KOPT-K1 (cell line): ENCODE data around the gene TRHDE.

Experiments used
- H3K27ac ChIP-seq: fragments of 200-600 bp; sonication (generic); 2 replicates; pipeline ENCODE4 v1.5.1; 2016; ENCODE audit warnings: antibody characterized with exemption, mild to moderate bottlenecking, low read depth, low read length; ENCODE audit not compliant: poor library complexity, severe bottlenecking
- H3K36me3 ChIP-seq: fragments of 200-600 bp; sonication (generic); 2 replicates; pipeline ENCODE4 v1.5.1; 2017; ENCODE audit warnings: antibody characterized with exemption, mild to moderate bottlenecking, low read length, moderate library complexity; ENCODE audit not compliant: insufficient read depth
- H3K9me3 ChIP-seq: fragments of 200-600 bp; sonication (generic); 2 replicates; pipeline ENCODE4 v1.5.1; 2017; ENCODE audit warnings: antibody characterized with exemption, low read length, mild to moderate bottlenecking; ENCODE audit not compliant: insufficient read depth, poor library complexity, severe bottlenecking

TRHDE gene

GRCh38 chr12:72270246-72270645 is 1.9 kb upstream of the TRHDE start:
- Histone ChIP-seq H3K27ac (no peak overlapping the region), H3K9me3 (no peaks in the 10 kb centered on the region), H3K36me3 (no peaks in the 10 kb centered on the region)

DNA sequence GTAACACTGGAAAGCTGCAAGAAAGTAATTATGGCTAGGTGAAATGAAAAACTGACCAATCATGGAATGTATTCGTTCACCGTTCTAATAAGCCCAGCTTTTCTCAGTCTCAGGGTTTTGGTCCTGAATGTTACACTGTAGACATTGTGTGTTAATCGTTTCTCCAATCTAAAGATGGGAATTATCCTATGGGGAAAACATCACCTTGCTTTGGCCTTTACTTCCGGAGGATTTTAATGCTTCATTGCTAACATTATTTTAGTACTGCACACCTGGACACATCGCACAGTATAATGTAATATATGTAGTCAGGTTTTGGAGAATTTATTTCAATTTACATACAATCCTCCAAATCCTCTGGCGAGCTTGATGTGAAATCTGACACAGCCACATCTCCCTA is 1.2 kb upstream of the TRHDE start:
- Histone ChIP-seq H3K27ac (no peak overlapping the region), H3K9me3 (no peaks in the 10 kb centered on the region), H3K36me3 (no peaks in the 10 kb centered on the region)

- H3K9me3 ChIP-seq = no peaks in the 10 kb centered on the region
- H3K27ac ChIP-seq = no peak overlapping the region
- H3K36me3 ChIP-seq = no peaks in the 10 kb centered on the region
Measured at GRCh38 chr12:72271451-72272090, 599 bp upstream of the TRHDE start.

DNA sequence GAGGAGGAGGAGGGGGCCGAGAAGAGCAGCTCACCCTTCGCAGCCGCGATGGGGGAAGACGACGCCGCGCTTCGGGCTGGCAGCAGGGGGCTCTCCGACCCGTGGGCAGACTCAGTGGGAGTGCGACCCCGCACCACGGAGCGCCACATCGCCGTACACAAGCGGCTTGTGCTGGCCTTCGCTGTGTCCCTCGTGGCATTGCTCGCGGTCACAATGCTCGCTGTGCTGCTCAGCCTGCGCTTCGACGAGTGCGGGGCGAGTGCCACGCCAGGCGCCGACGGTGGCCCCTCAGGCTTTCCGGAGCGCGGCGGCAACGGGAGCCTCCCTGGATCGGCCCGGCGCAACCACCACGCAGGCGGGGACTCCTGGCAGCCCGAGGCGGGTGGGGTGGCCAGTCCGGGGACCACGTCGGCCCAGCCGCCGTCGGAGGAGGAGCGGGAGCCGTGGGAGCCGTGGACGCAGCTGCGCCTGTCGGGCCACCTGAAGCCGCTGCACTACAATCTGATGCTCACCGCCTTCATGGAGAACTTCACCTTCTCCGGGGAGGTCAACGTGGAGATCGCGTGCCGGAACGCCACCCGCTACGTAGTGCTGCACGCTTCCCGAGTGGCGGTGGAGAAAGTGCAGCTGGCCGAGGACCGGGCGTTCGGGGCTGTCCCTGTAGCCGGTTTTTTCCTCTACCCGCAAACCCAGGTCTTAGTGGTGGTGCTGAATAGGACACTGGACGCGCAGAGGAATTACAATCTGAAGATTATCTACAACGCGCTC is 745 bp downstream of the TRHDE start:
- no peak overlapping the region for H3K27ac ChIP-seq
- no peaks in the 10 kb centered on the region for H3K9me3 ChIP-seq
- H3K36me3 ChIP-seq = no peaks in the 10 kb centered on the region

GRCh38 chr12:72273499-72273837 is 1.3 kb downstream of the TRHDE start:
- Histone ChIP-seq H3K9me3 (no peaks in the 10 kb centered on the region), H3K27ac (no peak overlapping the region), H3K36me3 (no peaks in the 10 kb centered on the region)

- Histone ChIP-seq H3K9me3 (no peaks in the 10 kb centered on the region), H3K27ac (no peak overlapping the region), H3K36me3 (no peaks in the 10 kb centered on the region)
Measured at GRCh38 chr12:72273851-72274351, 1.7 kb downstream of the TRHDE start.

GRCh38 chr12:72274931-72275330 is 2.8 kb downstream of the TRHDE start:
- Histone ChIP-seq H3K27ac (no peak overlapping the region), H3K9me3 (no peaks in the 10 kb centered on the region), H3K36me3 (no peaks in the 10 kb centered on the region)

DNA sequence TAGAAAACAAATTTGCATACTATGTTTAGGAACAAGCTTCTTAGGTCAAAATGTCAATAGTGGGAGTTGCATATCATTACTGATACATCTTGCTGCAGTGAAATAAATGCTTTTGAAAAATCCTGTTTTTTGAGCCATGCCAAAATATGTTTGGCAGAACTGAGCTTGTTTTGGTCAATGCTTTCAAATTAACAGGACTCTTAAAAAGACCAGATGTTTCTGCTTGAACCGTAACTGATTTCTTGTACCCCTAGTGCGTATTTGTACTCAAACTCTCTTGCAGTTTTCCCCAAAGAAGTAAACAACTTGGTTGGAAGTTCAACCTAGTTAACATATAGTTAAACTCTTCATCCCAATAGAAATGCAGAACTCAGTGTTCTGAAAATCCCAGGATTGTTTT is 3.4 kb downstream of the TRHDE start:
- no peak overlapping the region for H3K27ac ChIP-seq
- H3K9me3 ChIP-seq = no peaks in the 10 kb centered on the region
- H3K36me3 ChIP-seq = no peaks in the 10 kb centered on the region

DNA sequence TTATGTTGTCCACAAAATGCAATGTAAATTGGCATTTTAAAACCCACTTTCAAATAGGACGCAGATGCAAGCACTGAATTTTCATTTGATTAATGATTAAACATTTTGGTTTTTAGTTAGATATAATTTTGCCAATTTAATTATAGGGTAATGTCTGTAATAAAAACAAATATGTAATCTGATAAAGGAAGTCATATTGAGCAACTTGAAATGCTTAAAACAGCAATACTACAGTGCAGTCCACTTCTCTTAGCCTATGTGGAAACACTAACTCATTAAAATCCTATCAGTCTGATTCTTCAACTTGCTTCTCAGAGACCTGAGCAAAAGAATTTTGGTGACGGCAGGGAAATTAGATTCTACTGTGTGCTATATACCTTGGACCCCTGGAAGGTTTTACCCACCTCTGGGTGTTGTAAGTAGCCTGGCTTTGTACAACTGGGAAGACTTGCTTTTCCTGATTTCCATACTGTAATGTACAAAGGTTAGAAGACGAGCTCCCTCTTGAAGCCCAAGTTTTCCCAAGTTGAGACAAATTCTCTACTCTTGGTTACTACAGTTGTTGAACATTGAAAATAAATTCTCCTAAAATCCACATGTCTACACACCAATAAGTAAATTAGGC is 4.1 kb downstream of the TRHDE start:
- Histone ChIP-seq H3K36me3 (no peaks in the 10 kb centered on the region), H3K9me3 (no peaks in the 10 kb centered on the region), H3K27ac (no peak overlapping the region)

GRCh38 chr12:72277415-72277814 is 5.2 kb downstream of the TRHDE start:
- H3K36me3 ChIP-seq = no peaks in the 10 kb centered on the region
- H3K27ac ChIP-seq = no peak overlapping the region
- H3K9me3 ChIP-seq = no peaks in the 10 kb centered on the region

GRCh38 chr12:72278894-72279293 is 6.7 kb downstream of the TRHDE start:
- H3K9me3 ChIP-seq = no peaks in the 10 kb centered on the region
- H3K36me3 ChIP-seq = no peaks in the 10 kb centered on the region
- no peak overlapping the region for H3K27ac ChIP-seq

DNA sequence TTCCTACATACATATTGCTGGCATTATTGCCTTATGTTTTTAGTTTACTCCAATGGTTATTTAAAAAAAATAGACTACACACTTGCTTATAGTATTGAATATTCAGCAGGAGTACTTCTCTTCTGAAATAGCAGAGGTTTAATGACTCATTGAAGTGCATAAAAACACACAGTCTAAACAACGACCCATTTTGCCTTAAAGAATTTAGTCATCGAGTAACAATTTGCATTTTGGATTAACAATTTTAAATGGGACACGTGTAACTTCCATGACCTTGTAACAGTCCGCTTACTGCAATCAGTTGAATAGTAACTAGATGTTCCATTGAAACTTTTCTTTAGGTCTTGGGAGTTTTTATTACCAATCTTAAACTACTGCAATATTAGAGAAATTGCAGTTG is 9.0 kb downstream of the TRHDE start:
- no peak overlapping the region for H3K27ac ChIP-seq
- no peaks in the 10 kb centered on the region for H3K9me3 ChIP-seq
- no peaks in the 10 kb centered on the region for H3K36me3 ChIP-seq

GRCh38 chr12:72282721-72283120 is 10.6 kb downstream of the TRHDE start:
- no peaks in the 10 kb centered on the region for H3K36me3 ChIP-seq
- peaks cover 10% of the 10 kb centered on the region for H3K9me3 ChIP-seq
- H3K27ac ChIP-seq = no peak overlapping the region

DNA sequence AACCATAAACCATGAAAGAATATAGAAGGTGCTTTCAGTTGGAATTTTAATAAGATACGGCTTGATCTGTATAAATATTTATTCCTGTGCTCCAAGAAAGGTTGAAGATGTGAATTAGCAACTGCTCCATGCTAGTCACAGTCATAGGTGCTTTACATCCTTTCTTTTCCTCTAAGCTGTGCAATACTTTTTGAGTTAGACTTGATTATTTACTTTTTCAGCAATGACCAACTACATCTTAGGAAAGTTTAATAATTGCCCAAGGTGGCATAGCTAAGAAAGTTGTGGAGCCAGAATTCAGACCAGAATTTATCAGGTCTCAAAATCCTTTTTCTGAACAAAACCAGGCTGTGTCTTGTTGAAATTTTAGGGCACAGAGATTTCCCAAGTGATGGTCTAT is 13.7 kb downstream of the TRHDE start:
- Histone ChIP-seq H3K9me3 (peaks cover 10% of the 10 kb centered on the region), H3K36me3 (no peaks in the 10 kb centered on the region), H3K27ac (no peak overlapping the region)

- Histone ChIP-seq H3K27ac (no peak overlapping the region), H3K36me3 (no peaks in the 10 kb centered on the region), H3K9me3 (peaks cover 10% of the 10 kb centered on the region)
Measured at GRCh38 chr12:72286526-72286925, 14.4 kb downstream of the TRHDE start.
